Neutrophil (primary cell): ENCODE measurements around the gene PNLIPRP1.

ENCODE experiments used
- H3K27ac ChIP-seq: fragments of 200-600 bp; sonication (generic); 2 replicates; pipeline ENCODE4 v1.5.1; 2016; ENCODE audit warnings: mild to moderate bottlenecking, moderate library complexity
- H3K27me3 ChIP-seq: fragments of 200-600 bp; sonication (generic); 2 replicates; pipeline ENCODE4 v1.6.0; 2016; ENCODE audit warnings: mild to moderate bottlenecking
- H3K36me3 ChIP-seq: fragments of 200-600 bp; sonication (generic); 2 replicates; pipeline ENCODE4 v1.5.1; 2017
- H3K4me1 ChIP-seq, 2 experiments: fragments of 200-600 bp in 1 of 2; sonication (generic) in 1 of 2; 1 replicate in 1 of 2; 2 replicates in 1 of 2; pipeline versions ENCODE4 v1.5.1 to v1.6.1; 2013 to 2016; ENCODE audit warnings: low read depth in 1 of 2, low read length in 1 of 2, mild to moderate bottlenecking in 1 of 2, moderate library complexity in 1 of 2; ENCODE audit not compliant: control insufficient read depth in 1 of 2, insufficient read depth in 1 of 2
- H3K4me3 ChIP-seq, 2 experiments: fragments of 200-600 bp in 1 of 2; sonication (generic) in 1 of 2; 1 replicate in 1 of 2; 2 replicates in 1 of 2; pipeline ENCODE4 v1.5.1; 2013 to 2016; ENCODE audit warnings: low read depth in 1 of 2, low read length in 1 of 2, mild to moderate bottlenecking in 1 of 2, moderate library complexity in 1 of 2
- H3K9me3 ChIP-seq: fragments of 200-600 bp; sonication (generic); 2 replicates; pipeline ENCODE4 v1.5.1; 2016
- TF ChIP-seq, protein P1 (sequence below): fragments of 200-600 bp; sonication (generic); IDR thresholded peaks from 2 replicates; pipeline ENCODE4 v1.5.1; 2016; ENCODE audit warnings: antibody characterized with exemption

Gene PNLIPRP1

DNA sequence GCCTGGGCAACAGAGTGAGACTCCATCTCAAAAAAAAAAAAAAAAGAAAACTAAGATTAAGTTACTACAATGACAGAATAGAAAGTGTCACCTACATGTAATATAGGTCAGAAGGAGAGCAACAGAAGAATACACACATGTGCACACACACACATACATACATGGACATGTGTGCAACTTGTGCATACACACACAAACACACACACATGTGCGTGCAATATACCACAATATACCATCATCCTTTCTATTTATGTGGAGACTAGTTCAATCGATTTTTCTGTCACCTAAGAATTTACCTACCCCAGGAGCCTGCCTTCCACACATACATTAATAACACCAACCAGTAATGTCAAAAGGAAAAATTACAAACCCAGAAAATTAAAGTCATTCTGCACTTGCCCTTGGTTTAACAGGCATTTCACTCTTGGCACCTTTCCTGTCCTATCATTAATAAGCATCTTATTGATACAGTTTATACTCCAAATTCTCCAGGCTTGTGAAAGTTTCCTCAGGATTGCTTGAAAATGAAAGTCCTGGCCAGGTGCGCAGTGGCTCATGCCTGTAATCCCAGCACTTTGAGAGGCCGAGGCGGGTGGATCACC is 2.5 kb downstream of the PNLIPRP1 start:
- no peaks in the 10 kb centered on the region for H3K9me3 ChIP-seq
- H3K4me3 ChIP-seq = no peak overlapping the region
- H3K4me1 ChIP-seq = no peaks in the 10 kb centered on the region
- TF ChIP-seq, protein P1, sequence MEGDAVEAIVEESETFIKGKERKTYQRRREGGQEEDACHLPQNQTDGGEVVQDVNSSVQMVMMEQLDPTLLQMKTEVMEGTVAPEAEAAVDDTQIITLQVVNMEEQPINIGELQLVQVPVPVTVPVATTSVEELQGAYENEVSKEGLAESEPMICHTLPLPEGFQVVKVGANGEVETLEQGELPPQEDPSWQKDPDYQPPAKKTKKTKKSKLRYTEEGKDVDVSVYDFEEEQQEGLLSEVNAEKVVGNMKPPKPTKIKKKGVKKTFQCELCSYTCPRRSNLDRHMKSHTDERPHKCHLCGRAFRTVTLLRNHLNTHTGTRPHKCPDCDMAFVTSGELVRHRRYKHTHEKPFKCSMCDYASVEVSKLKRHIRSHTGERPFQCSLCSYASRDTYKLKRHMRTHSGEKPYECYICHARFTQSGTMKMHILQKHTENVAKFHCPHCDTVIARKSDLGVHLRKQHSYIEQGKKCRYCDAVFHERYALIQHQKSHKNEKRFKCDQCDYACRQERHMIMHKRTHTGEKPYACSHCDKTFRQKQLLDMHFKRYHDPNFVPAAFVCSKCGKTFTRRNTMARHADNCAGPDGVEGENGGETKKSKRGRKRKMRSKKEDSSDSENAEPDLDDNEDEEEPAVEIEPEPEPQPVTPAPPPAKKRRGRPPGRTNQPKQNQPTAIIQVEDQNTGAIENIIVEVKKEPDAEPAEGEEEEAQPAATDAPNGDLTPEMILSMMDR = no peak
- H3K36me3 ChIP-seq = no peaks in the 10 kb centered on the region
- no peaks in the 10 kb centered on the region for H3K27me3 ChIP-seq
- no peak overlapping the region for H3K27ac ChIP-seq

- H3K27ac ChIP-seq = no peak overlapping the region
- H3K9me3 ChIP-seq = no peaks in the 10 kb centered on the region
- H3K27me3 ChIP-seq = no peaks in the 10 kb centered on the region
Measured at GRCh38 chr10:116594525-116595035, 3.8 kb downstream of the PNLIPRP1 start.

DNA sequence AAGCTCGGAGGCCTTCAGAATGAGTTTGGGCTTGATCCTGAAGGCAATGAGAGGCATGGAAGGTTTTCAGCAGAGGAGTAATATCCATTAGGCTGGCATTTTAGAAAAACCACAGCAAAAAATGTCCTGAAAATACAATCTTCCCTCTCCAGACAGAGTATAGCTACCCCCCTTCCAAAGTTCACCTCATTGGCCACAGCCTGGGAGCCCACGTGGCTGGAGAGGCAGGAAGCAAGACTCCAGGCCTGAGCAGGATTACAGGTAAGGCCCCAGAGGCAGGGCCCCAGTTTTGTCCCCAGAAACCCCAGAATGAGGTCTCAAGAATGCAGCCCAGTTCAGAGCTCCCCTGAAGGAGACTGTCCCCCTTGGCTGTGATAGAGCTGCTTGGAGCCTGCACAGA is 5.3 kb downstream of the PNLIPRP1 start:
- TF ChIP-seq, protein P1 = no peak
- no peaks in the 10 kb centered on the region for H3K27me3 ChIP-seq
- no peaks in the 10 kb centered on the region for H3K4me1 ChIP-seq
- H3K4me3 ChIP-seq = no peak overlapping the region
- no peak overlapping the region for H3K27ac ChIP-seq
- no peaks in the 10 kb centered on the region for H3K9me3 ChIP-seq
- no peaks in the 10 kb centered on the region for H3K36me3 ChIP-seq

More at GRCh38 chr10:116594525-116595035, 3.8 kb downstream of the PNLIPRP1 start:
- Histone ChIP-seq H3K4me1 (no peaks in the 10 kb centered on the region), H3K36me3 (no peaks in the 10 kb centered on the region), H3K4me3 (no peak overlapping the region)
- TF ChIP-seq, protein P1 = no peak

DNA sequence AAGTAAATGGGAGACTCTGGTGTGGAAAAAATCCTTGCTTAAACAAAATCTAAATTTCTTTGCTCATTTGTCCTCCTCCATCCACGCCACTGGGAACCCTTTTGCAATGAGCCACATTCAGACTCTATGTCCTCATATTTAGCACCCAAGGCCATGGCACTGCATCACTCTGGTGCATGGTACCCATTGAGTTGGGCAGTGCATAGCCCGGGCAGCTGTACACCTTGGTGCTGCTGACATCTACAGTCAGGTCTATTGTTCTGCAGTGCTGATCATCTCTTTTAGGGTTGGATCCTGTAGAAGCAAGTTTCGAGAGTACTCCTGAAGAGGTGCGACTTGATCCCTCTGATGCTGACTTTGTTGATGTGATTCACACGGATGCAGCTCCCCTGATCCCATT is 6.8 kb downstream of the PNLIPRP1 start:
- no peak overlapping the region for H3K4me3 ChIP-seq
- H3K4me1 ChIP-seq = no peaks in the 10 kb centered on the region
- TF ChIP-seq, protein P1 = no peak
- no peaks in the 10 kb centered on the region for H3K27me3 ChIP-seq
- no peaks in the 10 kb centered on the region for H3K9me3 ChIP-seq
- H3K27ac ChIP-seq = no peak overlapping the region
- H3K36me3 ChIP-seq = no peaks in the 10 kb centered on the region

DNA sequence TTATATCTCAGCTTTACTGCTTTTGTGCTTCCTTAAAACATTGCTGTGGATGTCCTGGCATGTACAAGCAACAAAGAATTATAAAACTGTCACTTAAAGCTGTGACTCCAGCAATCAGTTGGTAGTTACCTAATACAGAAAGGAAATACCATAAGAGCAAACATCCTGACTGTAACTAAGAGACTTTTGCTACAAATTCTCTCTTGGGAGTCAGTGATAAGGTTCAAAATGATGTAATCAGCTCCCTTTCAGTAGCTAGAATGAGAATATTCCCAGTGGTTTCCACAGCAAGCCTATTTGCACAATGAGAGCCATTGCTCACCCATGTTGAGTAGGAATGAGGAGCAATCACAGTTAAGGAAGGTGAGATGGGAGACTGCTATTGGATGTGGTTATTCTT is 7.6 kb downstream of the PNLIPRP1 start:
- TF ChIP-seq, protein P1 = no peak
- Histone ChIP-seq H3K4me1 (no peaks in the 10 kb centered on the region), H3K4me3 (no peak overlapping the region), H3K36me3 (no peaks in the 10 kb centered on the region), H3K27me3 (no peaks in the 10 kb centered on the region), H3K9me3 (no peaks in the 10 kb centered on the region), H3K27ac (no peak overlapping the region)
